H1 (cell line): ENCODE data around the gene HORMAD2. TPM values are rescaled to one million over a fixed set of nuclear protein-coding genes. Genes with fewer than 3 reads are reported as not detected.

Experiments used
- CTCF ChIA-PET: fragments of 300-600 bp; sonication (Branson Sonifier 250); formaldehyde crosslinking; loops from one replicate; lab custom pipeline; 2021; ENCODE audit not compliant: partially characterized antibody; lab: Charles Lee
- POLR2A ChIA-PET: fragments of 300-600 bp; sonication (Branson Sonifier 250); formaldehyde crosslinking; loops from one replicate; lab custom pipeline; 2021; ENCODE audit warnings: inconsistent platforms; ENCODE audit not compliant: partially characterized antibody; lab: Charles Lee
- DNase-seq, 2 experiments: peaks; one replicate each; pipeline versions ENCODE4 v3.0.0 to v3.0.0-alpha.2; 2010 to 2022; ENCODE audit warnings: low spot score in 2 of 2, low read depth in 1 of 2, mixed read lengths in 1 of 2
- FAIRE-seq: peaks from 2 replicates; lab custom pipeline; 2011; peaks lifted over from hg19 to GRCh38; lab: Jason Lieb, UNC
- H2AFZ ChIP-seq: 2 replicates; pipeline ENCODE4 v1.8.1; 2012; ENCODE audit warnings: low read length, inconsistent platforms
- H2AK5ac ChIP-seq: 2 replicates; pipeline ENCODE4 v1.6.1; 2013; ENCODE audit warnings: low read depth, low read length
- H2BK120ac ChIP-seq: replicated peaks from 2 replicates; pipeline ENCODE3; 2013; ENCODE audit warnings: low read depth, low read length, inconsistent platforms
- H2BK12ac ChIP-seq: 2 replicates; pipeline ENCODE4 v1.6.1; 2013; ENCODE audit warnings: low read depth, low read length
- H2BK15ac ChIP-seq: 2 replicates; pipeline ENCODE4 v1.6.1; 2013; ENCODE audit warnings: low read length
- H2BK20ac ChIP-seq: 2 replicates; pipeline ENCODE4 v1.6.1; 2013; ENCODE audit warnings: low read length
- H2BK5ac ChIP-seq: 2 replicates; pipeline ENCODE4 v1.6.1; 2013; ENCODE audit warnings: low read depth, low read length
- H3K14ac ChIP-seq: 2 replicates; pipeline ENCODE4 v1.6.1; 2013; ENCODE audit warnings: inconsistent platforms; ENCODE audit not compliant: insufficient read length
- H3K18ac ChIP-seq: 2 replicates; pipeline ENCODE4 v1.6.1; 2013; ENCODE audit warnings: low read length; ENCODE audit errors: extremely low read depth
- H3K23ac ChIP-seq: 2 replicates; pipeline ENCODE4 v1.6.1; 2013; ENCODE audit warnings: inconsistent platforms; ENCODE audit not compliant: insufficient read length
- H3K23me2 ChIP-seq: 2 replicates; pipeline ENCODE4 v1.6.1; 2013; ENCODE audit warnings: low read depth, low read length
- H3K27ac ChIP-seq: 2 replicates; pipeline ENCODE4 v1.6.1; 2011; ENCODE audit warnings: low read depth, low read length, inconsistent platforms
- H3K27me3 ChIP-seq, 4 experiments: replicated peaks in 1 of 4; 1 replicate in 1 of 4; 2 replicates in 3 of 4; pipeline versions ENCODE4 v1.6.1 to v1.8.1; 2011 to 2013; ENCODE audit warnings: low read length in 3 of 4, mild to moderate bottlenecking in 3 of 4, inconsistent platforms in 2 of 4, mixed read lengths in 2 of 4, moderate library complexity in 1 of 4; ENCODE audit not compliant: control insufficient read depth in 3 of 4, insufficient read depth in 3 of 4; ENCODE audit errors: extremely low read depth in 1 of 4
- H3K36me3 ChIP-seq, 4 experiments: 2 replicates each; pipeline versions ENCODE4 v1.6.1 to v1.8.1; 2011 to 2013; ENCODE audit warnings: mild to moderate bottlenecking in 4 of 4, low read length in 3 of 4, moderate library complexity in 2 of 4, control low read depth in 1 of 4, inconsistent platforms in 1 of 4; ENCODE audit not compliant: insufficient read depth in 4 of 4, control insufficient read depth in 2 of 4
- H3K4ac ChIP-seq: replicated peaks from 2 replicates; pipeline ENCODE3; 2013; ENCODE audit warnings: low read length, low read depth, mixed read lengths, inconsistent platforms; ENCODE audit not compliant: insufficient read length
- H3K4me1 ChIP-seq, 4 experiments: replicated peaks in 1 of 4; 1 replicate in 1 of 4; 2 replicates in 3 of 4; pipeline versions ENCODE4 v1.6.1 to v1.8.1; 2011 to 2013; ENCODE audit warnings: low read length in 3 of 4, inconsistent platforms in 2 of 4, mixed read lengths in 1 of 4; ENCODE audit not compliant: insufficient read depth in 4 of 4, control insufficient read depth in 3 of 4
- H3K4me2 ChIP-seq, 2 experiments: 2 replicates each; pipeline versions ENCODE4 v1.6.1 to v1.8.1; 2011 to 2013; ENCODE audit warnings: low read depth in 2 of 2, low read length in 2 of 2, control low read depth in 1 of 2, inconsistent platforms in 1 of 2, mild to moderate bottlenecking in 1 of 2; ENCODE audit not compliant: insufficient read depth in 1 of 2
- H3K4me3 ChIP-seq, 4 experiments: fragments of 200-600, 300-600 bp in 1 of 4; sonication (generic), shearing (Covaris generic), sonication (Bioruptor Twin) in 1 of 4; 2 replicates each; pipeline versions ENCODE4 v1.5.1 to v1.8.1; 2011 to 2016; ENCODE audit warnings: low read length in 4 of 4, low read depth in 3 of 4, control low read depth in 2 of 4, inconsistent platforms in 2 of 4, mild to moderate bottlenecking in 2 of 4, mixed read lengths in 1 of 4, moderate library complexity in 1 of 4; ENCODE audit not compliant: insufficient read depth in 2 of 4; ENCODE audit errors: extremely low read depth in 1 of 4
- H3K56ac ChIP-seq: replicated peaks from 2 replicates; pipeline ENCODE3; 2013; ENCODE audit warnings: low read depth, mild to moderate bottlenecking, mixed read lengths, low read length, inconsistent platforms; ENCODE audit not compliant: insufficient read length
- H3K79me1 ChIP-seq: 2 replicates; pipeline ENCODE4 v1.6.1; 2013; ENCODE audit warnings: low read depth, low read length, control low read depth
- H3K79me2 ChIP-seq, 2 experiments: 2 replicates each; pipeline versions ENCODE4 v1.6.1 to v1.8.1; 2012 to 2013; ENCODE audit warnings: low read length in 2 of 2, mild to moderate bottlenecking in 2 of 2, inconsistent platforms in 1 of 2; ENCODE audit not compliant: insufficient read depth in 2 of 2, control insufficient read depth in 1 of 2
- H3K9ac ChIP-seq, 4 experiments: replicated peaks in 1 of 4; 1 replicate in 1 of 4; 2 replicates in 3 of 4; pipeline versions ENCODE4 v1.6.1 to v1.8.1; 2011 to 2013; ENCODE audit warnings: low read depth in 3 of 4, low read length in 3 of 4, control low read depth in 2 of 4, mild to moderate bottlenecking in 2 of 4, moderate library complexity in 2 of 4, inconsistent platforms in 1 of 4; ENCODE audit errors: extremely low read depth in 1 of 4
- H3K9me3 ChIP-seq, 2 experiments: 2 replicates each; pipeline versions ENCODE4 v1.6.1 to v1.8.1; 2012 to 2013; ENCODE audit warnings: mild to moderate bottlenecking in 2 of 2, moderate library complexity in 2 of 2, control low read depth in 1 of 2, inconsistent platforms in 1 of 2, low read depth in 1 of 2, low read length in 1 of 2, mixed read lengths in 1 of 2; ENCODE audit not compliant: insufficient read depth in 2 of 2
- H4K20me1 ChIP-seq, 2 experiments: replicated peaks in 1 of 2; 2 replicates each; pipeline versions ENCODE3 to v1.8.1; 2011 to 2013; ENCODE audit warnings: inconsistent platforms in 2 of 2, low read length in 2 of 2, mild to moderate bottlenecking in 1 of 2; ENCODE audit not compliant: insufficient read depth in 2 of 2, control insufficient read depth in 1 of 2
- H4K5ac ChIP-seq: 2 replicates; pipeline ENCODE4 v1.6.1; 2013; ENCODE audit warnings: low read length, low read depth, mixed read lengths, inconsistent platforms; ENCODE audit not compliant: insufficient read length
- H4K8ac ChIP-seq: 2 replicates; pipeline ENCODE4 v1.8.0; 2013; ENCODE audit warnings: mild to moderate bottlenecking, moderate library complexity, low read length, inconsistent platforms; ENCODE audit not compliant: insufficient read depth; ENCODE audit errors: extremely low read depth
- H4K91ac ChIP-seq: replicated peaks from 2 replicates; pipeline ENCODE3; 2013; ENCODE audit warnings: low read length, mixed read lengths, inconsistent platforms; ENCODE audit not compliant: insufficient read length
- FOSL1 ChIP-seq: IDR thresholded peaks from 2 replicates; pipeline ENCODE4 v1.6.1; 2011; ENCODE audit warnings: mild to moderate bottlenecking, low read depth, low read length, moderate library complexity; ENCODE audit not compliant: insufficient read depth
- HDAC2 ChIP-seq, 2 experiments: fragments of 300-600 bp in 1 of 2; sonication (generic) in 1 of 2; IDR thresholded peaks; 2 replicates each; pipeline ENCODE4 v1.6.1; 2011 to 2012; ENCODE audit warnings: low read depth in 2 of 2, low read length in 2 of 2, mild to moderate bottlenecking in 2 of 2, moderate library complexity in 2 of 2, borderline replicate concordance in 1 of 2, inconsistent platforms in 1 of 2
- MAX ChIP-seq: IDR thresholded peaks from 2 replicates; pipeline ENCODE4 v1.6.1; 2012; ENCODE audit warnings: inconsistent platforms
- PHF8 ChIP-seq: fragments of 200-600 bp; sonication (generic); conservative IDR thresholded peaks from 2 replicates; pipeline ENCODE4 v1.7.1; 2012; ENCODE audit warnings: low read depth, mild to moderate bottlenecking, inconsistent platforms, low read length, moderate library complexity
- POLR2A ChIP-seq, 2 experiments: IDR thresholded peaks; 1 replicate in 1 of 2; 2 replicates in 1 of 2; pipeline ENCODE4 v1.6.1; 2011; ENCODE audit warnings: low read depth in 2 of 2, low read length in 2 of 2, mild to moderate bottlenecking in 2 of 2; ENCODE audit errors: control extremely low read depth in 1 of 2
- RAD21 ChIP-seq, 2 experiments: IDR thresholded peaks in 1 of 2; conservative IDR thresholded peaks in 1 of 2; 2 replicates each; pipeline ENCODE4 v1.6.1; 2011; ENCODE audit warnings: low read depth in 2 of 2, low read length in 2 of 2, improper control_type of control experiment in 1 of 2, inconsistent platforms in 1 of 2, mild to moderate bottlenecking in 1 of 2, moderate library complexity in 1 of 2
- RBBP5 ChIP-seq: IDR thresholded peaks from 2 replicates; pipeline ENCODE4 v1.7.1; 2012; ENCODE audit warnings: low read depth, mild to moderate bottlenecking, inconsistent platforms, low read length, moderate library complexity, borderline replicate concordance
- RFX5 ChIP-seq: IDR thresholded peaks from 2 replicates; pipeline ENCODE4 v1.6.1; 2011; ENCODE audit warnings: low read depth, low read length, improper control_type of control experiment, borderline replicate concordance
- RNF2 ChIP-seq: fragments of 200-900, 300-1000 bp; sonication (generic); IDR thresholded peaks from 2 replicates; pipeline ENCODE4 v1.7.1; 2016; ENCODE audit warnings: borderline replicate concordance, low read depth, mild to moderate bottlenecking, antibody characterized with exemption, low read length; ENCODE audit not compliant: poor library complexity, severe bottlenecking; ENCODE audit errors: missing control alignments
- SIRT6 ChIP-seq: IDR thresholded peaks from one replicate; pipeline ENCODE4 v1.7.1; 2012; ENCODE audit warnings: low read length, inconsistent platforms
- SIX5 ChIP-seq: IDR thresholded peaks from 2 replicates; pipeline ENCODE4 v1.6.1; 2011; ENCODE audit warnings: mild to moderate bottlenecking, low read depth, low read length
- SP4 ChIP-seq: IDR thresholded peaks from 2 replicates; pipeline ENCODE4 v1.6.1; 2012; ENCODE audit warnings: low read length, inconsistent platforms
- YY1 ChIP-seq: IDR thresholded peaks from 2 replicates; pipeline ENCODE4 v1.6.1; 2011; ENCODE audit warnings: low read depth, mild to moderate bottlenecking, low read length
- ZNF274 ChIP-seq: IDR thresholded peaks from 2 replicates; pipeline ENCODE4 v1.7.0; 2012; ENCODE audit warnings: low read length, borderline replicate concordance; ENCODE audit errors: extremely low read depth
- WGBS, 2 experiments: shearing (Covaris generic) in 1 of 2; methylation state at CpG; one replicate each; pipeline versions ENCODE4 v1.1.6 to v1.1.7; 2013 to 2015; ENCODE audit warnings: low lambda C conversion rate in 2 of 2, mixed read lengths in 2 of 2, inconsistent platforms in 1 of 2, low coverage in 1 of 2, missing lambda C conversion rate in 1 of 2; ENCODE audit not compliant: insufficient replicate concordance in 2 of 2, insufficient coverage in 1 of 2, insufficient read length in 1 of 2; ENCODE audit errors: extremely low coverage in 1 of 2, missing lambda C conversion rate in 1 of 2; 5-methylcytosine and 5-hydroxymethylcytosine counted together
- polyA plus RNA-seq, 7 experiments: library from polyadenylated mRNA; depleted of rRNA in 3 of 7; stranded (reverse) in 5 of 7; unstranded in 2 of 7; fragments of >200 nt in 5 of 7; fragments of 200-250 nt in 2 of 7; gene quantifications; 1 replicate in 5 of 7; 2 replicates in 1 of 7; 4 replicates in 1 of 7; pipeline versions ENCODE4 v1.2.1 to v1.2.3, GENCODE V29; 2011 to 2013; ENCODE audit warnings: missing spikeins in 2 of 7, mixed read lengths in 2 of 7
- total RNA-seq: library from RNA; stranded (reverse); fragmentation: NEBNext Ultra II Directional; extraction: Animal tissue kit (Norgen Biotek cat#: 25700); gene quantifications from 2 replicates; pipeline ENCODE4 v1.2.1, GENCODE V29; 2021

Gene HORMAD2
- total and polyA plus RNA-seq, 2 of the 8 experiments (the other 6 are each of a cell fraction or from before 2014, with no cell fraction given): 0.03 TPM; not detected in 1

GRCh38 chr22:30097861-30098260, 17.6 kb downstream of the HORMAD2 start:
- Histone ChIP-seq H3K4ac (no peak overlapping the region), H3K79me1 (no peaks in the 10 kb centered on the region), H3K9ac (no peak overlapping the region), H3K9me3 (peaks cover 0 to 15% of the 10 kb centered on the region in 2 experiments; a peak in 3 of 4 replicates), H2BK5ac (no peak overlapping the region), H3K36me3 (no peaks in the 10 kb centered on the region), H4K91ac (no peak overlapping the region), H2BK12ac (no peak overlapping the region), H2BK15ac (no peak overlapping the region), H2BK120ac (no peak overlapping the region), H3K4me1 (no peaks in the 10 kb centered on the region), H3K4me2 (no peak overlapping the region), H2AK5ac (no peak overlapping the region), H2BK20ac (no peak overlapping the region), H4K5ac (no peak overlapping the region), H3K27me3 (no peaks in the 10 kb centered on the region), H4K20me1 (no peaks in the 10 kb centered on the region), H4K8ac (no peak overlapping the region), H3K18ac (no peak overlapping the region), H3K23ac (no peak overlapping the region), H3K79me2 (no peaks in the 10 kb centered on the region), H3K4me3 (no peak overlapping the region), H3K56ac (peak overlapping the region; percentile 49), H3K23me2 (no peaks in the 10 kb centered on the region), H3K27ac (no peak overlapping the region), H3K14ac (no peak overlapping the region), H2AFZ (no peak overlapping the region)
- ChIA-PET POLR2A (no interaction called here), CTCF (interaction anchor here (0.9 to 1.6 kb wide), 4 partner anchors 9 to 145 kb away, joined by 3 to 7 read pairs (median 4); no protein-coding TSS in a partner anchor)
- FAIRE-seq (no peak), DNase-seq (no peak)
- 41% methylated on average over 1 of the region's 1 CpG; no CpG with 5 or more reads in 1 of the 2 experiments for WGBS, 2 experiments
- TF ChIP-seq FOSL1: no peak
- no peak for TF ChIP-seq POLR2A (IDR thresholded peaks at IDR 0.05; ENCODE audit: control extremely low read depth in 1 of 2, low read depth in 2 of 2, low read length in 2 of 2)
- no peak for TF ChIP-seq SIX5
- TF ChIP-seq RNF2: no peak
- TF ChIP-seq RBBP5: no peak
- TF ChIP-seq RAD21 (IDR thresholded peaks at IDR 0.05 in 1 of 2, conservative IDR thresholded peaks at IDR 0.05 in 1 of 2; ENCODE audit: low read depth in 2 of 2, low read length in 2 of 2): no peak
- TF ChIP-seq MAX: no peak
- no peak for TF ChIP-seq SIRT6
- no peak for TF ChIP-seq PHF8
- no peak for TF ChIP-seq HDAC2 (IDR thresholded peaks at IDR 0.05; ENCODE audit: borderline replicate concordance in 1 of 2, low read depth in 2 of 2, low read length in 2 of 2)
- no peak for TF ChIP-seq YY1
- TF ChIP-seq SP4: no peak
- no peak for TF ChIP-seq RFX5
- TF ChIP-seq ZNF274: no peak
